CD4-positive, CD25-positive, alpha-beta regulatory T cell (primary cell): ENCODE data around the gene KRT38. TPM values are rescaled to one million over a fixed set of nuclear protein-coding genes. Genes with fewer than 3 reads are reported as not detected.

Experiments
- ATAC-seq, 2 donors: fragments of 150-1000 bp; cut with Tn5 transposase; one replicate each; pipeline ENCODE4 v1.10.0; 2021; ENCODE audit warnings: low read depth in 2 of 2, moderate number of reproducible peaks in 2 of 2, moderate library complexity in 1 of 2
- DNase-seq, 3 donors: peaks; one replicate each; pipeline versions ENCODE4 v3.0.0 to v3.0.0-alpha.2; 2012 to 2022; ENCODE audit warnings: mixed read lengths in 1 of 3
- H3K27ac ChIP-seq: one replicate; pipeline ENCODE4 v1.7.0; 2013; ENCODE audit warnings: mild to moderate bottlenecking, low read length; ENCODE audit not compliant: insufficient read depth, poor library complexity, severe bottlenecking
- H3K27me3 ChIP-seq: one replicate; pipeline ENCODE4 v1.7.0; 2013; ENCODE audit warnings: low read length; ENCODE audit not compliant: control insufficient read depth, insufficient read depth
- H3K36me3 ChIP-seq: one replicate; pipeline ENCODE4 v1.7.0; 2013; ENCODE audit warnings: mild to moderate bottlenecking, low read length, moderate library complexity; ENCODE audit not compliant: control insufficient read depth, insufficient read depth
- H3K4me1 ChIP-seq: 2 replicates; pipeline ENCODE4 v1.7.0; 2013; ENCODE audit warnings: mild to moderate bottlenecking, low read length; ENCODE audit not compliant: insufficient read depth, control insufficient read depth, poor library complexity, severe bottlenecking
- H3K4me3 ChIP-seq: one replicate; pipeline ENCODE4 v1.7.0; 2013; ENCODE audit warnings: low read depth, mild to moderate bottlenecking, low read length, moderate library complexity
- H3K9me3 ChIP-seq, 2 experiments: 1 replicate in 1 of 2; 2 replicates in 1 of 2; pipeline ENCODE4 v1.7.0; 2013; ENCODE audit warnings: low read length in 2 of 2, mild to moderate bottlenecking in 1 of 2, moderate library complexity in 1 of 2; ENCODE audit not compliant: control insufficient read depth in 2 of 2
- H3K27ac Mint-ChIP-seq, 3 donors: one replicate each; pipeline ENCODE4 v1.8.0; 2020 to 2022; ENCODE audit warnings: mild to moderate bottlenecking in 3 of 3, mixed read lengths in 3 of 3, moderate library complexity in 2 of 3
- H3K27me3 Mint-ChIP-seq: one replicate; pipeline ENCODE4 v1.8.0; 2022; ENCODE audit warnings: mild to moderate bottlenecking, mixed read lengths
- H3K36me3 Mint-ChIP-seq: one replicate; pipeline ENCODE4 v1.8.0; 2020; ENCODE audit warnings: mixed read lengths
- H3K4me1 Mint-ChIP-seq, 4 donors: one replicate each; pipeline ENCODE4 v1.8.0; 2020 to 2022; ENCODE audit warnings: mixed read lengths in 4 of 4, mild to moderate bottlenecking in 1 of 4
- H3K4me3 Mint-ChIP-seq, 4 donors: one replicate each; pipeline ENCODE4 v1.8.0; 2020 to 2022; ENCODE audit warnings: mild to moderate bottlenecking in 4 of 4, mixed read lengths in 4 of 4, moderate library complexity in 3 of 4
- H3K9me3 Mint-ChIP-seq, 7 donors: one replicate each; pipeline ENCODE4 v1.8.0; 2020 to 2022; ENCODE audit warnings: mixed read lengths in 7 of 7, mild to moderate bottlenecking in 3 of 7, moderate library complexity in 2 of 7
- polyA plus RNA-seq, 4 donors: library from polyadenylated mRNA; unstranded; fragments of 300-500 nt; fragmentation: Illumina TruSeq; gene quantifications; one replicate each; pipeline ENCODE4 v1.2.3, GENCODE V29; 2021
- total RNA-seq: library from RNA; stranded (reverse); gene quantifications from one replicate; pipeline ENCODE4 v1.2.3, GENCODE V29; 2022

The KRT38 gene
- total and polyA plus RNA-seq, 5 donors from 2014 or later, result not detected

DNA sequence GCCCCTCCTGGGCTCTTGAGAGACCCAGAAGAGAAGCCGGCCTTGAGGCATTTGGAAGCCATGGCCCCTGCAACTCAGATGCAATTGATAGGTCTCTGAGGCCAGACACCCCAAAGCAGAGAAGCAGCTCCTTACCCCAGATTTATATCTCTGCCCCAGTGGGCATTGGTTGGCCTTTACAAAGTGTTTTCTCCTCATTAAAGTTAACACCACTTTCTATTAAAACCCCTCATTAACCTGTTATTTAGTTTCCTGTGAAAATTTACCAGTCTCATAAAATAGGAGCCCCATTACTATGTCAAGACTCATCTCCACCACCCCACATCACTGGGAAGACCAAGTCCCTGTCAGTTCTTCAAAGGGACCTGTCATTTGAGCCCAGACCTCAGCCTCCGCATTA lies 40.3 kb upstream of the KRT38 start, which contains the start of gene KRT35:
TSS of gene KRT35 (minus strand) at position 116 of the 400 bp plus-strand sequence. CDS start at position 62, 54 bp downstream.
- ATAC-seq (no peak), DNase-seq (no peak)
- H3K36me3 ChIP-seq, result no peaks in the 10 kb centered on the region
- H3K27me3 Mint-ChIP-seq, result peaks cover 5% of the 10 kb centered on the region
- no peaks in the 10 kb centered on the region for H3K9me3 Mint-ChIP-seq
- no peaks in the 10 kb centered on the region for H3K36me3 Mint-ChIP-seq
- peak within 1 kb of the TSS in 1 of 3 donors; percentile 2 for H3K27ac Mint-ChIP-seq
- H3K27me3 ChIP-seq, result no peaks in the 10 kb centered on the region
- H3K4me1 Mint-ChIP-seq, result no peaks in the 10 kb centered on the region
- no peaks in the 10 kb centered on the region for H3K4me1 ChIP-seq
- no peak within 1 kb of the TSS for H3K27ac ChIP-seq
- no peaks in the 10 kb centered on the region for H3K9me3 ChIP-seq
- H3K4me3 Mint-ChIP-seq, result no peak within 1 kb of the TSS
- no peak within 1 kb of the TSS for H3K4me3 ChIP-seq

DNA sequence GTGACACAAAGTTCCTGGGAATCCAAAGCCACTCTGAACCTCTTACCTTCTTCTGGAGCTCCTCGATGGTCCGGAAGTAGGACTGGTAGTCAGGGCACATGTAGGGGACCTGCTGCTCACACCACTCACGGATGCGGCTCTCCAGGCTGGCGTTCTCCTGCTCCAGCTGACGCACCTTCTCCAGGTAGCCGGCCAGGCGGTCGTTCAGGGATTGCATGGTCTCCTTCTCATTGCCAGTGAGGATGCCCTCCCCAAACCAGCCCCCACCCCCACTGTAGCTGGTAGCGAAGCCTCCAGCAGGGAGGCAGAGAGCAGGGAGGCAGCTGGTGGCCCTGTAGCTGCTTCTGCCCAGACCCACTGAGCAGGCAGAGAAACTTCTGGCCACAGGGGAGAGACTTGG lies 39.8 kb upstream of the KRT38 start:
- H3K4me3 Mint-ChIP-seq, result no peak overlapping the region
- no peaks in the 10 kb centered on the region for H3K36me3 Mint-ChIP-seq
- no peak for ATAC-seq
- no peaks in the 10 kb centered on the region for H3K4me1 Mint-ChIP-seq
- Histone ChIP-seq H3K4me3 (no peak overlapping the region), H3K27me3 (no peaks in the 10 kb centered on the region), H3K9me3 (no peaks in the 10 kb centered on the region), H3K4me1 (no peaks in the 10 kb centered on the region), H3K36me3 (no peaks in the 10 kb centered on the region), H3K27ac (no peak overlapping the region)
- H3K27ac Mint-ChIP-seq, result no peak overlapping the region
- DNase-seq, result no peak
- no peaks in the 10 kb centered on the region for H3K9me3 Mint-ChIP-seq
- no peaks in the 10 kb centered on the region for H3K27me3 Mint-ChIP-seq

GRCh38 chr17:41480136-41480535 lies 39.4 kb upstream of the KRT38 start:
- Mint-ChIP-seq H3K4me1 (no peaks in the 10 kb centered on the region), H3K4me3 (no peak overlapping the region), H3K36me3 (no peaks in the 10 kb centered on the region), H3K27ac (no peak overlapping the region), H3K27me3 (no peaks in the 10 kb centered on the region), H3K9me3 (no peaks in the 10 kb centered on the region)
- H3K4me3 ChIP-seq, result no peak overlapping the region
- no peaks in the 10 kb centered on the region for H3K36me3 ChIP-seq
- ATAC-seq, result no peak
- H3K9me3 ChIP-seq, result no peaks in the 10 kb centered on the region
- H3K4me1 ChIP-seq, result no peaks in the 10 kb centered on the region
- H3K27me3 ChIP-seq, result no peaks in the 10 kb centered on the region
- DNase-seq, result no peak
- H3K27ac ChIP-seq, result no peak overlapping the region

GRCh38 chr17:41478237-41478636 lies 37.5 kb upstream of the KRT38 start:
- Mint-ChIP-seq H3K36me3 (no peaks in the 10 kb centered on the region), H3K27ac (no peak overlapping the region), H3K4me1 (no peaks in the 10 kb centered on the region), H3K4me3 (no peak overlapping the region), H3K9me3 (peaks cover 0 to 1% (median 0%) of the 10 kb centered on the region in 7 donors), H3K27me3 (no peaks in the 10 kb centered on the region)
- no peaks in the 10 kb centered on the region for H3K27me3 ChIP-seq
- no peak for ATAC-seq
- no peak overlapping the region for H3K4me3 ChIP-seq
- no peak overlapping the region for H3K27ac ChIP-seq
- no peak for DNase-seq
- no peaks in the 10 kb centered on the region for H3K36me3 ChIP-seq
- H3K4me1 ChIP-seq, result no peaks in the 10 kb centered on the region
- H3K9me3 ChIP-seq, result no peaks in the 10 kb centered on the region

GRCh38 chr17:41476866-41477815 lies 36.4 kb upstream of the KRT38 start:
- DNase-seq (no peak), ATAC-seq (no peak)
- H3K9me3 ChIP-seq, result no peaks in the 10 kb centered on the region
- Mint-ChIP-seq H3K36me3 (no peaks in the 10 kb centered on the region), H3K4me3 (no peak overlapping the region), H3K27me3 (no peaks in the 10 kb centered on the region), H3K9me3 (peaks cover 0 to 2% (median 0%) of the 10 kb centered on the region in 7 donors), H3K27ac (no peak overlapping the region), H3K4me1 (no peaks in the 10 kb centered on the region)
- H3K27me3 ChIP-seq, result no peaks in the 10 kb centered on the region
- H3K36me3 ChIP-seq, result no peaks in the 10 kb centered on the region
- H3K4me1 ChIP-seq, result no peaks in the 10 kb centered on the region
- H3K4me3 ChIP-seq, result no peak overlapping the region
- H3K27ac ChIP-seq, result no peak overlapping the region

- Histone ChIP-seq H3K4me1 (no peaks in the 10 kb centered on the region), H3K36me3 (no peaks in the 10 kb centered on the region), H3K27me3 (no peaks in the 10 kb centered on the region), H3K4me3 (no peak overlapping the region), H3K9me3 (peaks cover 0 to 3% of the 10 kb centered on the region in 2 experiments), H3K27ac (no peak overlapping the region)
- DNase-seq (no peak), ATAC-seq (no peak)
- Mint-ChIP-seq H3K27ac (no peak overlapping the region), H3K4me3 (no peak overlapping the region), H3K9me3 (peaks cover 0 to 8% (median 2%) of the 10 kb centered on the region in 7 donors), H3K27me3 (no peaks in the 10 kb centered on the region), H3K36me3 (no peaks in the 10 kb centered on the region), H3K4me1 (no peaks in the 10 kb centered on the region)
These were observed 34.6 kb upstream of the KRT38 start for GRCh38 chr17:41475421-41475820.

DNA sequence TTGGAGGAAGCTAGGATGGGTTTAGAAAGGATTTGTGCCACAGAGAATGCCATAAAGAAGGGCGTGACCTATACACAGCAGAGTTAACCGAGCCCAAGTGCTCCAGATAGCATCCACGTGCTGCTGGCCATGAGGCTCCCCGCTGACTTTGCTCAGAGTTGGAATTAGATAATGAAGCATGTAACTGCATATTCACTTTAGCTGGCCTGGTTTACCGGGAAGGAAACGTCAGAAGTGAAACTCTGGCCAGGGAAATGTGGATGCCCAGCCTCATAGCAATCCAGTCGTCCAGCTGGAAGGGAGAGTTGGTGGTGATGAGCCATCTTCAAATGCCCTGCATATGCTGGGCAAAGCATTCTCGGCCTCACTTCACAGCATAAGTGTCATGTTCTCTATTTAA lies 34.1 kb upstream of the KRT38 start:
- H3K4me3 Mint-ChIP-seq, result no peak overlapping the region
- H3K4me3 ChIP-seq, result no peak overlapping the region
- H3K27ac Mint-ChIP-seq, result no peak overlapping the region
- H3K27me3 Mint-ChIP-seq, result no peaks in the 10 kb centered on the region
- no peak overlapping the region for H3K27ac ChIP-seq
- H3K27me3 ChIP-seq, result no peaks in the 10 kb centered on the region
- H3K9me3 Mint-ChIP-seq, result peaks cover 0 to 8% (median 2%) of the 10 kb centered on the region in 7 donors
- no peaks in the 10 kb centered on the region for H3K4me1 ChIP-seq
- H3K36me3 Mint-ChIP-seq, result no peaks in the 10 kb centered on the region
- ATAC-seq, result no peak
- H3K36me3 ChIP-seq, result no peaks in the 10 kb centered on the region
- DNase-seq, result no peak
- H3K4me1 Mint-ChIP-seq, result no peaks in the 10 kb centered on the region
- peaks cover 0 to 3% of the 10 kb centered on the region in 2 experiments for H3K9me3 ChIP-seq

- peaks cover 0 to 9% (median 2%) of the 10 kb centered on the region in 7 donors for H3K9me3 Mint-ChIP-seq
These were observed 27.6 kb upstream of the KRT38 start for GRCh38 chr17:41468346-41468745.

More at GRCh38 chr17:41468346-41468745, 27.6 kb upstream of the KRT38 start:
- H3K4me1 Mint-ChIP-seq, result no peaks in the 10 kb centered on the region
- no peak overlapping the region for H3K27ac ChIP-seq
- DNase-seq (no peak), ATAC-seq (no peak)
- H3K27me3 Mint-ChIP-seq, result peaks cover 11% of the 10 kb centered on the region
- H3K36me3 Mint-ChIP-seq, result no peaks in the 10 kb centered on the region
- no peak overlapping the region for H3K4me3 ChIP-seq
- H3K9me3 ChIP-seq, result peaks cover 0 to 3% of the 10 kb centered on the region in 2 experiments
- peaks cover 2% of the 10 kb centered on the region for H3K27me3 ChIP-seq
- no peaks in the 10 kb centered on the region for H3K36me3 ChIP-seq
- H3K27ac Mint-ChIP-seq, result no peak overlapping the region
- no peaks in the 10 kb centered on the region for H3K4me1 ChIP-seq
- H3K4me3 Mint-ChIP-seq, result no peak overlapping the region
